Kidney epithelial cell (primary cell): Measurements from ENCODE around the gene HOXC11. TPM values are rescaled to one million over a fixed set of nuclear protein-coding genes. Genes with fewer than 3 reads are reported as not detected.

Experiments used
- DNase-seq: peaks from one replicate; pipeline ENCODE4 v3.0.0-alpha.2; 2010; ENCODE audit warnings: low read depth
- H3K27me3 ChIP-seq: 2 replicates; pipeline ENCODE4 v1.6.0; 2011; ENCODE audit warnings: low read length; ENCODE audit not compliant: control insufficient read depth, insufficient read depth
- H3K36me3 ChIP-seq: 2 replicates; pipeline ENCODE4 v1.5.1; 2011; ENCODE audit warnings: low read length; ENCODE audit not compliant: control insufficient read depth, insufficient read depth
- H3K4me3 ChIP-seq: 2 replicates; pipeline ENCODE4 v1.5.1; 2011; ENCODE audit warnings: low read depth, mild to moderate bottlenecking, control low read depth, low read length
- CTCF ChIP-seq: IDR thresholded peaks from 2 replicates; pipeline ENCODE4 v1.5.1; 2011; ENCODE audit warnings: mild to moderate bottlenecking, moderate library complexity, low read length, control low read depth, inconsistent platforms; ENCODE audit not compliant: insufficient read depth, poor library complexity, severe bottlenecking
- total RNA-seq: library from RNA; depleted of rRNA; stranded (reverse); fragments of >200 nt; gene quantifications from 2 replicates; pipeline ENCODE4 v1.2.3, GENCODE V29; 2015

HOXC11 gene
- total RNA-seq, 1 donor from 2014 or later = 0.58 TPM

- TF ChIP-seq CTCF = no peak
- no peaks in the 10 kb centered on the region for H3K36me3 ChIP-seq
- no peak for DNase-seq
- no peak overlapping the region for H3K4me3 ChIP-seq
- peaks cover 89% of the 10 kb centered on the region for H3K27me3 ChIP-seq
Measured at GRCh38 chr12:53948650-53949593, 24.0 kb upstream of the HOXC11 start.

- no peak for DNase-seq
- TF ChIP-seq CTCF = no peak
- Histone ChIP-seq H3K4me3 (no peak overlapping the region), H3K36me3 (no peaks in the 10 kb centered on the region), H3K27me3 (peaks cover 91% of the 10 kb centered on the region)
Measured at GRCh38 chr12:53949631-53950436, 23.1 kb upstream of the HOXC11 start.

GRCh38 chr12:53950437-53950773 is 22.5 kb upstream of the HOXC11 start:
- Histone ChIP-seq H3K4me3 (no peak overlapping the region), H3K36me3 (no peaks in the 10 kb centered on the region), H3K27me3 (peaks cover 91% of the 10 kb centered on the region)
- no peak for DNase-seq
- TF ChIP-seq CTCF = no peak

GRCh38 chr12:53950789-53951576 is 21.9 kb upstream of the HOXC11 start:
- Histone ChIP-seq H3K36me3 (no peaks in the 10 kb centered on the region), H3K27me3 (peaks cover 91% of the 10 kb centered on the region), H3K4me3 (no peak overlapping the region)
- no peak for DNase-seq
- TF ChIP-seq CTCF = no peak

- no peak for DNase-seq
- Histone ChIP-seq H3K27me3 (peaks cover 97% of the 10 kb centered on the region), H3K36me3 (no peaks in the 10 kb centered on the region), H3K4me3 (no peak overlapping the region)
- no peak for TF ChIP-seq CTCF
Measured at GRCh38 chr12:53951577-53952334, 21.2 kb upstream of the HOXC11 start.
